ENCODE measurements around the gene EDA.
"Not testable (repeated sequence)": the region's sequence is repeated elsewhere in the genome, so short reads cannot be mapped to it uniquely, and the experiment has no call there.

Gene EDA

GRCh38 chrX:69808375-69808774, 192.5 kb downstream of the EDA start:
- in situ Hi-C loops (cut with MboI; ENCODE audit: low pct_unique_long_range_greater_than_20kb, low sequenced_read_pairs, unreplicated experiment), result no loop called here
- DNase-seq (ENCODE audit: low spot score), result no peak
- TF ChIP-seq, protein P1, sequence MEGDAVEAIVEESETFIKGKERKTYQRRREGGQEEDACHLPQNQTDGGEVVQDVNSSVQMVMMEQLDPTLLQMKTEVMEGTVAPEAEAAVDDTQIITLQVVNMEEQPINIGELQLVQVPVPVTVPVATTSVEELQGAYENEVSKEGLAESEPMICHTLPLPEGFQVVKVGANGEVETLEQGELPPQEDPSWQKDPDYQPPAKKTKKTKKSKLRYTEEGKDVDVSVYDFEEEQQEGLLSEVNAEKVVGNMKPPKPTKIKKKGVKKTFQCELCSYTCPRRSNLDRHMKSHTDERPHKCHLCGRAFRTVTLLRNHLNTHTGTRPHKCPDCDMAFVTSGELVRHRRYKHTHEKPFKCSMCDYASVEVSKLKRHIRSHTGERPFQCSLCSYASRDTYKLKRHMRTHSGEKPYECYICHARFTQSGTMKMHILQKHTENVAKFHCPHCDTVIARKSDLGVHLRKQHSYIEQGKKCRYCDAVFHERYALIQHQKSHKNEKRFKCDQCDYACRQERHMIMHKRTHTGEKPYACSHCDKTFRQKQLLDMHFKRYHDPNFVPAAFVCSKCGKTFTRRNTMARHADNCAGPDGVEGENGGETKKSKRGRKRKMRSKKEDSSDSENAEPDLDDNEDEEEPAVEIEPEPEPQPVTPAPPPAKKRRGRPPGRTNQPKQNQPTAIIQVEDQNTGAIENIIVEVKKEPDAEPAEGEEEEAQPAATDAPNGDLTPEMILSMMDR (IDR thresholded peaks at IDR 0.05; ENCODE audit: extremely low read depth, insufficient read depth, missing control alignments), result no peak

DNA sequence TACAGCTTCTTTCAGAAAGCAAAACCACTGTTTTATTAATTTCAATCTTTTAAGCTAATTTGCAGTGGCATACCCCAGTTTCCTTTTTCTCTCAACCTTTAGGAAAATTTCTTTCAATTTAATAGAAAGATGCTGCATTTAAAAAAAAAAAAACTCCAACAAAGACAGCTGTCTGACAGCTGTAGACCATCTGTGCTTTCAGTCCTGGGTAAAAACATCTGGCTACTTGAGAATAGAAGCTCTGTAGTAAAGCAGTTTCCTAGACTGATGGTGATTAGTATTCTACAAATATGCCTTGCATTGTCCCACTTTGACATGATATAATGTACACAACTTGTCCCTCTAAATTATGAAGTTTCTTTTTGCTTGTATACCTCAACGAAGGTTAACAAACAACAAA, 197.8 kb downstream of the EDA start:
- in situ Hi-C loops (cut with MboI; ENCODE audit: low pct_unique_long_range_greater_than_20kb, low sequenced_read_pairs, unreplicated experiment), result no loop called here
- no peak for DNase-seq (ENCODE audit: low spot score)
- TF ChIP-seq, protein P1 (IDR thresholded peaks at IDR 0.05; ENCODE audit: extremely low read depth, insufficient read depth, missing control alignments), result no peak

DNA sequence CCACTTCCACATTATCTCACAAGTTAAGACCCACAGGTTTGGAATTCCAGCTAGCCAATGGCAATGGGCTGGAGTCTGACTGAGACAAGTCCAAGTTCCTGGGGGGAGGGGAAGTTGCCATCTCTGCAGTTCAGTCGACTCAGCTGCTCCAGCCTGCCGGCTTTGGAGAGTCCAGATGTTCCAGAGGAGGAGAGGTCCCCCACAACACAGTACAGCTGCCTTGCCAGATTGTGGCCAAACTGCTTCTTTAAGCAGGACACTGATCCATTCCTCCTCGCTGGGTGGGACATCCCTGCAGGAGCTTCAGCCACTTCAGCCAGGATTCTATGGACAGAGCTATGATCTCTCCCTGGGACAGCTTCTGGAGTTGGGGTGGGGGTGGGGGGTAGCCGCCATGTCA, 199.2 kb downstream of the EDA start:
- no peak for DNase-seq (ENCODE audit: low spot score)
- in situ Hi-C loops (cut with MboI; ENCODE audit: low pct_unique_long_range_greater_than_20kb, low sequenced_read_pairs, unreplicated experiment), result no loop called here
- TF ChIP-seq, protein P1 (IDR thresholded peaks at IDR 0.05; ENCODE audit: extremely low read depth, insufficient read depth, missing control alignments), result no peak

- DNase-seq (ENCODE audit: low spot score), result no peak
- in situ Hi-C loops (cut with MboI; ENCODE audit: low pct_unique_long_range_greater_than_20kb, low sequenced_read_pairs, unreplicated experiment), result no loop called here
- TF ChIP-seq, protein P1 (IDR thresholded peaks at IDR 0.05; ENCODE audit: extremely low read depth, insufficient read depth, missing control alignments), result no peak
Observed at GRCh38 chrX:69815519-69815918, 199.6 kb downstream of the EDA start.

GRCh38 chrX:69844636-69845035, 228.7 kb downstream of the EDA start:
- in situ Hi-C loops (cut with MboI; ENCODE audit: low pct_unique_long_range_greater_than_20kb, low sequenced_read_pairs, unreplicated experiment), result no loop called here
- no peak for DNase-seq (ENCODE audit: low spot score)
- TF ChIP-seq, protein P1 (IDR thresholded peaks at IDR 0.05; ENCODE audit: extremely low read depth, insufficient read depth, missing control alignments), result no peak

GRCh38 chrX:69859999-69860398, 244.1 kb downstream of the EDA start:
- DNase-seq (ENCODE audit: low spot score); in situ Hi-C loops (cut with MboI; ENCODE audit: low pct_unique_long_range_greater_than_20kb, low sequenced_read_pairs, unreplicated experiment): not testable (repeated sequence)

DNA sequence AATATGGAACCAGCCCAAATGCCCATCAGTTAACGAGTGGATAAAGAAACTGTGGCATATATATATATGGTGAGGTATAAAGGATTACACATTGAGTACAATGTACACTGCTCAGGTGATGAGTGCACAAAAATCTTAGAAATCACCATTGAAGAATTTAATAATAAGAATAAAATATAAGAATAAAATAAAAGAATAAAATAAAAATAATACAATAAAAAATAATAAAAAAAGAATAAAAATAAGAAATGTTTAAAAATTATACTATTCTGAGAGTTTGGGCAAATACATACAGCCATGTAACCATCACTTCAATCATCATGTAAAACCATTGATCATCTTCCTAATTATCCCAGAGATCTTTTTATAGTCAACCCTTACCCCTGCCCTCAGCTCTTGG, 260.3 kb downstream of the EDA start:
- in situ Hi-C loops (cut with MboI; ENCODE audit: low pct_unique_long_range_greater_than_20kb, low sequenced_read_pairs, unreplicated experiment), result no loop called here
- DNase-seq (ENCODE audit: low spot score), result no peak
- TF ChIP-seq, protein P1 (IDR thresholded peaks at IDR 0.05; ENCODE audit: extremely low read depth, insufficient read depth, missing control alignments), result no peak
